Mesothelial cell of epicardium (in vitro differentiated cells): ENCODE measurements around the gene FKBP5. TPM values are rescaled to one million over a fixed set of nuclear protein-coding genes. Genes with fewer than 3 reads are reported as not detected.

Source experiments
- DNase-seq, 2 experiments: peaks; one replicate each; pipeline ENCODE4 v3.0.0; 2021; ENCODE audit warnings: low spot score in 2 of 2; ENCODE audit not compliant: unreplicated experiment in 2 of 2
- H3K27ac Mint-ChIP-seq: 2 replicates; pipeline ENCODE4 v1.8.0; 2021; ENCODE audit warnings: mixed read lengths
- H3K27me3 Mint-ChIP-seq: 2 replicates; pipeline ENCODE4 v1.8.0; 2021; ENCODE audit warnings: low read depth, mixed read lengths
- H3K36me3 Mint-ChIP-seq: 2 replicates; pipeline ENCODE4 v1.8.0; 2021; ENCODE audit warnings: mixed read lengths
- H3K4me1 Mint-ChIP-seq: 2 replicates; pipeline ENCODE4 v1.8.0; 2021; ENCODE audit warnings: mixed read lengths
- H3K4me3 Mint-ChIP-seq: 2 replicates; pipeline ENCODE4 v1.8.0; 2021; ENCODE audit warnings: mild to moderate bottlenecking, moderate library complexity, mixed read lengths
- H3K9me3 Mint-ChIP-seq: 2 replicates; pipeline ENCODE4 v1.8.0; 2021; ENCODE audit warnings: mixed read lengths
- CTCF ChIP-seq: fragments of 200-600 bp; sonication (generic); IDR thresholded peaks from one replicate; pipeline ENCODE4 v1.5.0; 2021; ENCODE audit warnings: antibody characterized with exemption; ENCODE audit not compliant: unreplicated experiment
- total RNA-seq: library from RNA; stranded (reverse); gene quantifications from 3 replicates; pipeline ENCODE4 v1.2.1, GENCODE V29; 2021

FKBP5 gene
- total RNA-seq, 1 donor from 2014 or later = 7.3 TPM

- DNase-seq = no peak
- no peak overlapping the region for H3K4me3 Mint-ChIP-seq
- no peaks in the 10 kb centered on the region for H3K9me3 Mint-ChIP-seq
- TF ChIP-seq CTCF = no peak
- peaks cover 7% of the 10 kb centered on the region for H3K4me1 Mint-ChIP-seq
- H3K27ac Mint-ChIP-seq = no peak overlapping the region
- H3K27me3 Mint-ChIP-seq = no peaks in the 10 kb centered on the region
- H3K36me3 Mint-ChIP-seq = no peaks in the 10 kb centered on the region
These were observed 99.4 kb downstream of the FKBP5 start for GRCh38 chr6:35589201-35589739.

- no peaks in the 10 kb centered on the region for H3K36me3 Mint-ChIP-seq
- no peak for DNase-seq
- no peaks in the 10 kb centered on the region for H3K27me3 Mint-ChIP-seq
- H3K27ac Mint-ChIP-seq = no peak overlapping the region
- H3K4me3 Mint-ChIP-seq = no peak overlapping the region
- TF ChIP-seq CTCF = no peak
- no peaks in the 10 kb centered on the region for H3K9me3 Mint-ChIP-seq
- H3K4me1 Mint-ChIP-seq = peaks cover 12% of the 10 kb centered on the region
These were observed 101.5 kb downstream of the FKBP5 start for GRCh38 chr6:35587167-35587566.

- Mint-ChIP-seq H3K9me3 (no peaks in the 10 kb centered on the region), H3K27ac (no peak overlapping the region), H3K4me3 (no peak overlapping the region), H3K4me1 (peaks cover 12% of the 10 kb centered on the region), H3K36me3 (no peaks in the 10 kb centered on the region), H3K27me3 (no peaks in the 10 kb centered on the region)
- no peak for TF ChIP-seq CTCF
- DNase-seq = no peak
These were observed 102.2 kb downstream of the FKBP5 start for GRCh38 chr6:35586542-35586941.

GRCh38 chr6:35585658-35586057 lies 103.1 kb downstream of the FKBP5 start:
- Mint-ChIP-seq H3K27ac (no peak overlapping the region), H3K36me3 (no peaks in the 10 kb centered on the region), H3K4me3 (no peak overlapping the region), H3K4me1 (peaks cover 8% of the 10 kb centered on the region), H3K27me3 (no peaks in the 10 kb centered on the region), H3K9me3 (no peaks in the 10 kb centered on the region)
- TF ChIP-seq CTCF = no peak
- no peak for DNase-seq

GRCh38 chr6:35583893-35584688 lies 104.6 kb downstream of the FKBP5 start:
- peak; percentile 35 to 76 for DNase-seq
- TF ChIP-seq CTCF = peak; percentile 81
- Mint-ChIP-seq H3K4me3 (no peak overlapping the region), H3K36me3 (no peaks in the 10 kb centered on the region), H3K27ac (no peak overlapping the region), H3K27me3 (no peaks in the 10 kb centered on the region), H3K9me3 (no peaks in the 10 kb centered on the region), H3K4me1 (peaks cover 5% of the 10 kb centered on the region)
